Small intestine (tissue), 7 donors: ENCODE results near the gene COL8A1. TPM values are rescaled to one million over a fixed set of nuclear protein-coding genes. Genes with fewer than 3 reads are reported as not detected.

Source experiments
- DNase-seq, 2 donors: peaks; one replicate each; pipeline versions ENCODE4 v3.0.0 to v3.0.0-alpha.2; 2013
- FAIRE-seq: peaks from 2 replicates; lab custom pipeline; 2012; peaks lifted over from hg19 to GRCh38; lab: Jason Lieb, UNC
- H3K27ac ChIP-seq, 3 donors: one replicate each; pipeline ENCODE4 v1.5.1; 2013; ENCODE audit warnings: low read length in 2 of 3, mild to moderate bottlenecking in 2 of 3, control low read depth in 1 of 3, inconsistent platforms in 1 of 3, low read depth in 1 of 3, moderate library complexity in 1 of 3
- H3K27me3 ChIP-seq, 3 donors: one replicate each; pipeline ENCODE4 v1.6.1; 2013; ENCODE audit warnings: low read length in 3 of 3, inconsistent platforms in 1 of 3; ENCODE audit not compliant: control insufficient read depth in 3 of 3, insufficient read depth in 3 of 3
- H3K36me3 ChIP-seq, 3 donors: one replicate each; pipeline ENCODE4 v1.6.1; 2013; ENCODE audit warnings: low read length in 3 of 3, inconsistent platforms in 1 of 3, low read depth in 1 of 3, mild to moderate bottlenecking in 1 of 3, moderate library complexity in 1 of 3; ENCODE audit not compliant: control insufficient read depth in 3 of 3, insufficient read depth in 2 of 3
- H3K4me1 ChIP-seq, 3 donors: one replicate each; pipeline ENCODE4 v1.6.1; 2013; ENCODE audit warnings: low read length in 2 of 3, inconsistent platforms in 1 of 3, low read depth in 1 of 3, mild to moderate bottlenecking in 1 of 3, moderate library complexity in 1 of 3; ENCODE audit not compliant: control insufficient read depth in 3 of 3, insufficient read depth in 2 of 3
- H3K4me3 ChIP-seq, 3 donors: one replicate each; pipeline ENCODE4 v1.5.1; 2013; ENCODE audit warnings: low read length in 3 of 3, control low read depth in 1 of 3, inconsistent platforms in 1 of 3, low read depth in 1 of 3, mild to moderate bottlenecking in 1 of 3, moderate library complexity in 1 of 3
- H3K9me3 ChIP-seq, 2 donors: one replicate each; pipeline ENCODE4 v1.6.1; 2013; ENCODE audit warnings: low read depth in 1 of 2, low read length in 1 of 2; ENCODE audit not compliant: control insufficient read depth in 2 of 2, insufficient read depth in 1 of 2
- WGBS, 3 donors: extraction: QIAGEN DNeasy Blood & Tissue Kit; methylation state at CpG; one replicate each; pipeline ENCODE4 v1.1.7; 2013; 5-methylcytosine and 5-hydroxymethylcytosine counted together
- polyA plus RNA-seq, 4 donors: library from polyadenylated mRNA; stranded (reverse) in 3 of 4; unstranded in 1 of 4; fragments of 200-250 nt in 3 of 4; fragments of 120-200 nt in 1 of 4; gene quantifications; one replicate each; pipeline versions ENCODE4 v1.2.1 to v1.2.3, GENCODE V29; 2013
- donor health status: healthy with polysubstance abuse.
- donor health status: control.
- donor health status: control.
- donor health status: Bipolar disorder and iron deficiency.
- donor health status: healthy.

The COL8A1 gene
- polyA plus RNA-seq, 4 donors = 0.21 to 4.5 (median 0.25) TPM

DNA sequence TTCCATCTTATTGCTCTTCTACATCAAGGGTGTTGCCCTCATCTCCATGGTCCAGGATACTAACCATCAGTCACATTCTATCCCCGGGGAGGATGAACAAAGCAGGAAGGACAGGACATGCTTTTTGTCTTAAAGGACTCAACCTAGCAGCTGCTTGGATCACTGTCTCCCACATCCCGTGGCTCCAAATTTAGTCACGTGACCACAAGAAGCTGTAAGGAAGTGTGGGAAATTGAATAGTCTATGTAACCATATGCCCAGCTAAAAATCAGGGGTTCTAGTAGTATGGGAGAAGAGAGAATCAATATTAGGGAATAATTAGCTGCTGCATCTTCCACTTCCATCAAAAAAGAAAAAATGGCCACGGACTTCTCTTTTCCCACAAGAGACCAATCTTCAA lies 161.0 kb downstream of the COL8A1 start:
- Histone ChIP-seq H3K4me3 (no peak overlapping the region), H3K4me1 (no peaks in the 10 kb centered on the region), H3K36me3 (no peaks in the 10 kb centered on the region), H3K27ac (no peak overlapping the region), H3K27me3 (no peaks in the 10 kb centered on the region), H3K9me3 (peaks cover 0 to 8% of the 10 kb centered on the region in 2 donors)
- FAIRE-seq (no peak), DNase-seq (no peak)
- 79 to 84% (median 79%) methylated on average over 4 of the region's 4 CpGs for WGBS, 3 donors

DNA sequence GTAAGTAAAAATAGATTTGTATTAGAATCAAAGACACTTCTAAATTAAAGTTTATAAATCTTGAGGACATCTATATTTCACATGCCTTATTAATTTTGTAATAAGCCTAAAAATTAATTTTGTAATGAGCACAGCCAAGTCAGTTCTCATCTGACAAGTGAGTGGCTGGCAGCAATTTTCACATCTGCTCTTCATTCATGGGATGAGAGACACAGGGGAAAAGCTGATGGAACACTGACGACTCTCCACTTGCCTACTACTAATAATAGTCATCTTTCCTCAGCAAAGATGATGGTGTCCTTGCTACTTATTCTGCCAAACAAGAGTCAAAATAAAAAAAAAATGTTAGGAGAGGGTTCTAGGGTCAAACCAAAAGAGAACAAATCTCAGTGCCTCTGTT lies 164.9 kb downstream of the COL8A1 start:
- DNase-seq (no peak), FAIRE-seq (no peak)
- Histone ChIP-seq H3K4me3 (no peak overlapping the region), H3K27ac (no peak overlapping the region), H3K27me3 (no peaks in the 10 kb centered on the region), H3K4me1 (no peaks in the 10 kb centered on the region), H3K9me3 (peaks cover 0 to 27% of the 10 kb centered on the region in 2 donors), H3K36me3 (no peaks in the 10 kb centered on the region)
- 81 to 96% (median 88%) methylated on average over 1 of the region's 1 CpG for WGBS, 3 donors

DNA sequence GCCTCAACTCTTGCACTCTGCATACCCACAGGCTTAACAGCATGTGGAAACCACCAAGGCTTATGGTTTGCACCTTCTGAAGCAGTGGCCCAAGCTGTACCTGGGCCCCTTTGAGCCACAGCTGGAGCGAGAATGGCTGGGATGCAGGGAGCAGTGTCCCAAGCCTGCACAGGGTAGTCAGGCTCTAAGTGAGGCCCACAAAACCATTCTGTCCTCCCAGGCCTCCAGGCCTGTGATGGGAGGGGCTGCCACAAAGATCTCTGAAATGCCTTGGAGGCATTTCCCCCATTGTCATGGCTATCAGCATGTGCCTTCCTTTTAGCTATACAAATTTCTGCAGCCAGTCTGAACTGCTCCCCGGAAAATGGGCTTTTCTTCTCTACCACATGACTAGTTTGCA lies 166.8 kb downstream of the COL8A1 start:
- Histone ChIP-seq H3K27me3 (no peaks in the 10 kb centered on the region), H3K4me3 (no peak overlapping the region), H3K9me3 (peaks cover 0 to 27% of the 10 kb centered on the region in 2 donors), H3K4me1 (no peaks in the 10 kb centered on the region), H3K27ac (no peak overlapping the region), H3K36me3 (no peaks in the 10 kb centered on the region)
- DNase-seq = no peak
- no peak for FAIRE-seq
- 90 to 98% (median 96%) methylated on average over 2 of the region's 2 CpGs for WGBS, 3 donors

DNA sequence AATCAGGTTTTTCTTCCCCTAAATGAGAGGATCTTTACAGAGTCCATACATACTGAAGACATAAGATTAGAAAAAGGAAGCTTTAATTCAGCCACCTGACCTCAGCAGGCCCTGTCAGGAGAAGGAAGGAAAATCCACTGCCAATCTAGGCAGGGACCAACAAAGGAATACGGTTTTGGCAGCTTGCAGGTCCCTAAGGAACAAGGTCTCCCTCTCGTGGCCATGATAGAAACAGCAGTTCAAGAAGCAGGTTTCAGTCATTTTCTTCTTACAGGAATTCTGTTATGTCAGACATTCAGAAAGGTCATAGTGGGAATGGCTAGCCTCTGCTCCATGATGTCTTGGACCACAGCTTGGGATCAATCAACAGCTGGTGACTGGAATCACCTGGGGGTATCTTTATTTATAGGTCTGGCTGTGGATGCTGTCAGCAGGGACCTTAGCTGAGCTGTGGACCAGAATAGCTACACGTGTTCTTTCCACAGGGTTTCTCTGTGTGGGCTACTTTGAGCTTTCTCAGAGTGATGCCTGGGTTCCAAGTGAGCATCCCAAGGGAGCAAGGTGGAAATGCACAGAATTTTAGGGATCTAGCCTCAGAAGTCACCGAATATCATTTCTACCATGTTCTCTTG lies 169.9 kb downstream of the COL8A1 start:
- no peaks in the 10 kb centered on the region for H3K27me3 ChIP-seq
- H3K36me3 ChIP-seq = no peaks in the 10 kb centered on the region
- WGBS, 3 donors = 51 to 56% (median 55%) methylated on average over 4 of the region's 4 CpGs
- peaks cover 0 to 27% of the 10 kb centered on the region in 2 donors for H3K9me3 ChIP-seq
- no peaks in the 10 kb centered on the region for H3K4me1 ChIP-seq
- peak; percentile 55 to 67 for DNase-seq
- no peak overlapping the region for H3K27ac ChIP-seq
- no peak overlapping the region for H3K4me3 ChIP-seq
- FAIRE-seq = no peak

DNA sequence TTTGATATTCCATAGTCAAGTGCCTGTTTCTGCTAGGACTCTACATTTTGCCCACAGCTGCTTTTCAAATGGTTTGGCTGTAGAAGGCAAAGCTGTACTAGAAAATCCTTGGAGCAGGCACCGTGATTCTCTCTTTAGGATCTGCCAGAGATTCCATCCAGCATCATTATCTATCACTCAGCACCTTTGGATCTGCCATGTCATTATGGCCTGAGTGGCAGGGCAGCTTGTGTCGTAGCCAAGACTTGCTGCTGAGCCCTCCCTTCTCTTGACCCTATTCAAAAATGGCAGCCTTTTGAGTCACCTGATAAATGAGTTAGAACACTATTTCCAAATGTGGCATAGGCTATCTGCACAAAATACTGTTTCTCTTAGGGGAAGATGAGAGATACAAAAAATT lies 171.2 kb downstream of the COL8A1 start:
- Histone ChIP-seq H3K4me3 (no peak overlapping the region), H3K27ac (no peak overlapping the region), H3K9me3 (peaks cover 0 to 18% of the 10 kb centered on the region in 2 donors), H3K4me1 (no peaks in the 10 kb centered on the region), H3K36me3 (no peaks in the 10 kb centered on the region), H3K27me3 (no peaks in the 10 kb centered on the region)
- FAIRE-seq = no peak
- DNase-seq = no peak
- 89 to 91% (median 90%) methylated on average over 2 of the region's 2 CpGs for WGBS, 3 donors

DNA sequence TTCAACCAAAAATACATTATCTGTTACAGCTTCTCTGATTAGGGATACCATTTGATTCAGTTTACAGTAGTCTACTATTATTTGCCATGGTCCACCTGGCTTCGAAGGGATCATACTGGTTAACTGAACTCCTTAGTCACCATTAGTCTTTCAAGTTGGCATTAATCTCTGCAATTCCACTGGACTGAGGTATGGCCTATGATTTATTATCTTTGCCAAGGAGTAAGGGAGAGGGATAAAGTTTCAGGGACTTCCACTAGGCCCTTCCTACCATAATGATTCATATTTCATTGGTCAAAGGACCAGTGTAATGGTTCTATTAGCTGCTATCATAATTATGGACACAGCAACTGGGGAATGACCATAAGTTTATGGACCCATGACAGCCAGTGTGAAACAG lies 172.0 kb downstream of the COL8A1 start:
- Histone ChIP-seq H3K36me3 (no peaks in the 10 kb centered on the region), H3K4me1 (no peaks in the 10 kb centered on the region), H3K27ac (no peak overlapping the region), H3K4me3 (no peak overlapping the region), H3K9me3 (peaks cover 0 to 9% of the 10 kb centered on the region in 2 donors), H3K27me3 (no peaks in the 10 kb centered on the region)
- WGBS, 3 donors = 83 to 97% (median 86%) methylated on average over 1 of the region's 1 CpG
- DNase-seq (no peak), FAIRE-seq (no peak)

DNA sequence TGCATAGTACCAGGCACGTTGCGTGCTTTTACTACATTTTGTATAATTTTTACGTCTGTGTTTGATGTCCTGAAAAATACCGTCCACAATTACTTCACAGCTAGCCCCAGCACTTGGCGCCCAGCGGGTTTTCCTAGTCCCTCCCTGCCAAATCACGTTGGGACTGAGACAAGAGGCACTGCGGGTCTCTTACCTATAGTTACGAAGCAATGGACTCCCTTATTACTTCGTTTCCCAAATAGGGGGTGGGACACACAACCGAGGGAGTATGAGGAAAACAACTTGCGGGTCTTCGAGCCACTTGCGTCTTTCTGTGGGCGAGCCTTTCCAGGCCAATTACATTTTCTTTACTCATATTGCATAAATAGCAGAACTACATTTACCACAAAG lies 178.6 kb downstream of the COL8A1 start:
- FAIRE-seq (no peak), DNase-seq (no peak)
- Histone ChIP-seq H3K9me3 (no peaks in the 10 kb centered on the region), H3K36me3 (peaks cover 0 to 4% (median 0%) of the 10 kb centered on the region in 3 donors), H3K4me3 (peak overlapping the region; percentile 28 to 84 (median 72)), H3K4me1 (peaks cover 0 to 11% (median 2%) of the 10 kb centered on the region in 3 donors), H3K27ac (peak overlapping the region; percentile 2 to 98 (median 93)), H3K27me3 (no peaks in the 10 kb centered on the region)
- WGBS, 3 donors = 2 to 3% (median 2%) methylated on average over 15 of the region's 15 CpGs

DNA sequence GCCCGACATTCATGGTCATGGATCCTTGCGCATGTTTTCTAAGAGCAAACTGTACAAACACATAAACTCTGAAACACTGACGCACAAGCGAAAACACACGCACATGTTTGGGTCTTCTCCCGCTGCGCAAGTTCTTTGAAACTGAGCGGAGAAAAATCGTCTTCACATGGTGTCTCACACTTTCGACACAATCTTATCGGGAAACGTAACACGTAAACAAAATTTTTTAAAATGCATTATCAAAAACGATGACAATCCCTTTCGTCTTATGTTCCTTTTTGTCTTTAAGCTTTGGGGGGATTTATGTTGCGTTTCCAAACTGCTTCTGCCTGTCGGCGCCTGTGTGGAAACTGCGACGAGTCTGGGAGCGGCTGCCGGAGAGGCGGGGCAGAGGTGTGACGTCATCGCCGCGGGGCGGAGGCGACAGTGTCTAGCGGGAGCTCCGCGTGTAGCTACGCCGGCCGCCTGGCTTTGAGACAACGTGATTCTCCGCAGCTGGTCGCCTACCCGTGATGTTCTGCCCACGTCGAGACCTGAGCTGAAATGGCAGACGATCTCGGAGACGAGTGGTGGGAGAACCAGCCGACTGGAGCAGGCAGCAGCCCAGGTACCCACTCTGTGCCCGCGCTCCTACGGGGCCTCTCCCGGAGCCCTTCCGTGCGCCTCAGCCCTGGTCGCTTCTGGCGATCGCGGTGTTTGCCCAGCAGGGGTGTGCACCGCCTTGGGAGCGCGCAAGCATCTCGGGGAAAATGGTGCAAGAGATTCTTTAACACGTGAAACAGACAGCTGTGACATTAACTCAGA lies 179.2 kb downstream of the COL8A1 start, which contains the start of gene CMSS1:
CMSS1 (plus strand) TSS at position 426 of the 804 bp plus-strand sequence.
- no peak for FAIRE-seq
- peak; percentile 88 to 98 for DNase-seq
- peaks cover 0 to 4% (median 0%) of the 10 kb centered on the region in 3 donors for H3K36me3 ChIP-seq
- H3K27me3 ChIP-seq = no peaks in the 10 kb centered on the region
- peak within 1 kb of the TSS; percentile 43 to 84 (median 72) for H3K4me3 ChIP-seq
- peaks cover 0 to 11% (median 2%) of the 10 kb centered on the region in 3 donors for H3K4me1 ChIP-seq
- 0% methylated on average over 60 of the region's 60 CpGs for WGBS, 3 donors
- H3K9me3 ChIP-seq = no peaks in the 10 kb centered on the region
- H3K27ac ChIP-seq = peak within 1 kb of the TSS; percentile 62 to 98 (median 93)
